Neural cell (in vitro differentiated cells): Measurements from ENCODE around the gene PPIE.

Experiments
- EP300 ChIP-seq: fragments of 450-650 bp; conservative IDR thresholded peaks from 2 replicates; pipeline ENCODE4 v1.6.1; 2014; ENCODE audit warnings: antibody characterized with exemption, mild to moderate bottlenecking, moderate library complexity; ENCODE audit not compliant: poor library complexity, severe bottlenecking
- POLR2AphosphoS5 ChIP-seq: IDR thresholded peaks from 2 replicates; pipeline ENCODE4 v1.6.1; 2012

DNA sequence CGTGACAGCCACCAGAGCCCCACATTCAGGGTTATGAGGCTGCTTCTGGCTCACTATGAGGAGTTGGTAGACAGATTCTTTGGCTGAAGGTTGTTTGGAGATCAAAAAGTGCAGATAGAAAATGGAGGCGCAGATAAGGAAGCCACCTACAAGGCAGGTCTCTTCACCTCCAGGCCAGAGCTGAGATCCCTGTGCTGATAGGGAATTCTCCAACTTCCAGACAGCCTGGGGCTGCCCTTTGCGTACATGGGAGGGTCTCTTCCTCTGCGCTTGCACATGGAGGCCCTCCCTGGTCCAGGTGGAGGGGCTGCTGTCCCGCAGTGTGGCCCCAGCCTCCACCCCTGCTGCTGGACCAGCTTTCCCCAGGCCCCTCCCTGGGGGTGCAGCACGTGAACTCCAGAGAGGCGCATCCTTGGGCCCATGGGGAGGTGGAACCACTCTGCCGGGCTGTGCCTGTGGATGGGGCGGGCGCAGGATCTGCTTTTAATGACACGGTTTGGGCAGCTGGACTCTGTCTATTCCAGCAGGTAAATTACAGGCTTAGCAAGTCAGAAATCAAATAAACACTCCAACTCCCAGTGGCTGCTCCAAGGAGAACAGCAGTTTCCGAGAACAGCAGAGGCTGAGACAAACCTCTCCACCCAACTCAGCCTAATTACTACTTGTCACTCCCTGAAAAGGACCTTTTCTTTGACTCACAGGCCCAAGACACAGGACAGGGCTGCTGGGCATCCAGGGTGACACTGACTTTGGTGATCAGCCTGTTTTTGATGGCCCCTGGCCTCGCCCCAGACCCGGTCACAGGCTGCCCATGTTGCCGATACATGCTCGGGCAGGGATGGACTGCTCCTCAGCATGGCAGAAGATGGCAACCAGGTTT lies 20.1 kb downstream of the PPIE start:
- TF ChIP-seq POLR2AphosphoS5 (no peak), EP300 (no peak)
